ENCODE data around the gene PDZRN4.
"Not testable (repeated sequence)": the region's sequence is repeated elsewhere in the genome, so short reads cannot be mapped to it uniquely, and the experiment has no call there.

- not testable (repeated sequence) for TF ChIP-seq POLR2A (IDR thresholded peaks at IDR 0.05; ENCODE audit: low read depth, low read length); EZH2 (IDR thresholded peaks at IDR 0.05; ENCODE audit: borderline replicate concordance, low read depth, low read length, severe bottlenecking); CTCF (IDR thresholded peaks at IDR 0.05; ENCODE audit: extremely low read depth in 1 of 2, insufficient read depth in 1 of 2, low read depth in 1 of 2, low read length in 2 of 2); POLR2AphosphoS5 (IDR thresholded peaks at IDR 0.05; ENCODE audit: insufficient read depth, low read depth, low read length); MYC (IDR thresholded peaks at IDR 0.05; ENCODE audit: low read depth, low read length); MAX (IDR thresholded peaks at IDR 0.05; ENCODE audit: insufficient read depth, insufficient read length); FOS (IDR thresholded peaks at IDR 0.05; ENCODE audit: borderline replicate concordance, insufficient read depth, low read length); JUN (IDR thresholded peaks at IDR 0.05; ENCODE audit: borderline replicate concordance, insufficient read depth, insufficient read length, low read depth); GATA2 (IDR thresholded peaks at IDR 0.05; ENCODE audit: insufficient read depth, insufficient read length, low read depth, low read length)
These were observed 427.1 kb downstream of the PDZRN4 start for GRCh38 chr12:41615174-41615573.
